Measurements from ENCODE around the gene TMEM202.
"Not testable (repeated sequence)": the region's sequence is repeated elsewhere in the genome, so short reads cannot be mapped to it uniquely, and the experiment has no call there.

TMEM202 gene

GRCh38 chr15:72398648-72399047 lies 543 bp downstream of the TMEM202 start:
- in situ Hi-C loops (cut with HindIII; ENCODE audit: low sequenced_read_pairs): no loop called here

- in situ Hi-C loops (cut with HindIII; ENCODE audit: low sequenced_read_pairs): no loop called here
These were observed 4.6 kb downstream of the TMEM202 start for GRCh38 chr15:72402726-72403125.

- in situ Hi-C loops (cut with HindIII; ENCODE audit: low sequenced_read_pairs): no loop called here
These were observed 6.3 kb downstream of the TMEM202 start for GRCh38 chr15:72404356-72404755.

GRCh38 chr15:72404841-72405240 lies 6.7 kb downstream of the TMEM202 start:
- in situ Hi-C loops (cut with HindIII; ENCODE audit: low sequenced_read_pairs): no loop called here

- in situ Hi-C loops (cut with HindIII; ENCODE audit: low sequenced_read_pairs): no loop called here
These were observed 8.8 kb downstream of the TMEM202 start for GRCh38 chr15:72406936-72407335.

- in situ Hi-C loops (cut with HindIII; ENCODE audit: low sequenced_read_pairs): no loop called here
These were observed 13.0 kb downstream of the TMEM202 start for GRCh38 chr15:72411111-72411510.

- in situ Hi-C loops (cut with HindIII; ENCODE audit: low sequenced_read_pairs): no loop called here
These were observed 13.4 kb downstream of the TMEM202 start for GRCh38 chr15:72411544-72411943.

GRCh38 chr15:72413337-72413736 lies 15.2 kb downstream of the TMEM202 start:
- in situ Hi-C loops (cut with HindIII; ENCODE audit: low sequenced_read_pairs): not testable (repeated sequence)

- in situ Hi-C loops (cut with HindIII; ENCODE audit: low sequenced_read_pairs): no loop called here
These were observed 17.2 kb downstream of the TMEM202 start for GRCh38 chr15:72415304-72415703.

- in situ Hi-C loops (cut with HindIII; ENCODE audit: low sequenced_read_pairs): not testable (repeated sequence)
These were observed 21.7 kb downstream of the TMEM202 start for GRCh38 chr15:72419768-72420167.

- in situ Hi-C loops (cut with HindIII; ENCODE audit: low sequenced_read_pairs): no loop called here
These were observed 22.5 kb downstream of the TMEM202 start for GRCh38 chr15:72420576-72420975.

GRCh38 chr15:72421484-72421883 lies 23.4 kb downstream of the TMEM202 start:
- in situ Hi-C loops (cut with HindIII; ENCODE audit: low sequenced_read_pairs): no loop called here

GRCh38 chr15:72423256-72423655 lies 25.2 kb downstream of the TMEM202 start:
- in situ Hi-C loops (cut with HindIII; ENCODE audit: low sequenced_read_pairs): no loop called here

GRCh38 chr15:72426753-72427152 lies 28.6 kb downstream of the TMEM202 start:
- in situ Hi-C loops (cut with HindIII; ENCODE audit: low sequenced_read_pairs): no loop called here

- in situ Hi-C loops (cut with HindIII; ENCODE audit: low sequenced_read_pairs): no loop called here
These were observed 39.7 kb downstream of the TMEM202 start for GRCh38 chr15:72437650-72438316.

- in situ Hi-C loops (cut with HindIII; ENCODE audit: low sequenced_read_pairs): not testable (repeated sequence)
These were observed 44.7 kb downstream of the TMEM202 start for GRCh38 chr15:72442848-72443247.

- in situ Hi-C loops (cut with HindIII; ENCODE audit: low sequenced_read_pairs): no loop called here
These were observed 47.3 kb downstream of the TMEM202 start for GRCh38 chr15:72445426-72445825.

GRCh38 chr15:72450805-72451204 lies 52.7 kb downstream of the TMEM202 start:
- in situ Hi-C loops (cut with HindIII; ENCODE audit: low sequenced_read_pairs): no loop called here

- in situ Hi-C loops (cut with HindIII; ENCODE audit: low sequenced_read_pairs): no loop called here
These were observed 53.1 kb downstream of the TMEM202 start for GRCh38 chr15:72451224-72451623.

GRCh38 chr15:72456684-72457083 lies 58.6 kb downstream of the TMEM202 start:
- in situ Hi-C loops (cut with HindIII; ENCODE audit: low sequenced_read_pairs): no loop called here
